ENCODE measurements around the gene REEP6. TPM values are rescaled to one million over a fixed set of nuclear protein-coding genes. Genes with fewer than 3 reads are reported as not detected.
A peak's percentile ranks its signal among the peaks of the same experiment; 100 is the strongest.

Gene REEP6
- total and polyA plus RNA-seq, 2 of the 8 experiments (the other 6 are each of a cell fraction or from before 2014, with no cell fraction given) = 12.6 to 20.7 TPM

- TF ChIP-seq CHD7 (IDR thresholded peaks at IDR 0.05; ENCODE audit: insufficient replicate concordance, low read length) (no peak), BCL11A (IDR thresholded peaks at IDR 0.05; ENCODE audit: low read depth in 2 of 2, low read length in 2 of 2) (no peak), MAX (IDR thresholded peaks at IDR 0.05) (peak; percentile 8; the same call in 1 of the 2 replicates), CHD2 (IDR thresholded peaks at IDR 0.05; ENCODE audit: low read length) (no peak), CEBPB (IDR thresholded peaks at IDR 0.05; ENCODE audit: low read depth, low read length) (no peak)
Measured at GRCh38 chr19:1466018-1466460, 24.9 kb upstream of the REEP6 start (continued).

Data from H1 (cell line).